ENCODE measurements around the gene NAP1L1.
"Not testable (repeated sequence)": the region's sequence is repeated elsewhere in the genome, so short reads cannot be mapped to it uniquely, and the experiment has no call there.

Gene NAP1L1

GRCh38 chr12:76020281-76020680 is 64.2 kb downstream of the NAP1L1 start:
- no peak for DNase-seq

- no peak for DNase-seq
Observed at GRCh38 chr12:76018672-76019071, 65.8 kb downstream of the NAP1L1 start.

- no peak for DNase-seq
Observed at GRCh38 chr12:76018111-76018510, 66.4 kb downstream of the NAP1L1 start.

- no peak for DNase-seq
Observed at GRCh38 chr12:76014007-76014406, 70.5 kb downstream of the NAP1L1 start.

GRCh38 chr12:76013603-76014002 is 70.9 kb downstream of the NAP1L1 start:
- DNase-seq = no peak

DNA sequence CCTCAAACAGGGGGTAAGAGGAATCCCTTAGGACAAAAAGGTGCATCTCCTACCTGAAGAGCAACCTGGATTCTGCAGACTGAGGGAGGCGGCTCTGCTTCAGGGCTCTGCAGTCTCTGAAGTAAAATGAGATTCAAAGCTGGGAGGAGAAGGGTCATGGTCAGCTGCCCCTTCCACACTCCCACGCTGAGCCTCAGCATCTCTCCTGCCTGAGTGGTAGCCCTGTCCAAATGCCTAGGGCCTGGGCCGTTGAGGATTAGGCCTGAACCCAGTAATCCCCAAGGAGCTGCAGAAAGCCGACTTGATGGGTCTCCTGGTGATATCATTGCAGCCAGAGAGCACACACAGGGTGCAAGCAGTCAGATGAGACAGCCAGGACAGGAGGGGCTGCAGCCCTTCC is 71.8 kb downstream of the NAP1L1 start:
- DNase-seq = no peak

GRCh38 chr12:76010732-76011458 is 73.6 kb downstream of the NAP1L1 start:
- DNase-seq = no peak

DNA sequence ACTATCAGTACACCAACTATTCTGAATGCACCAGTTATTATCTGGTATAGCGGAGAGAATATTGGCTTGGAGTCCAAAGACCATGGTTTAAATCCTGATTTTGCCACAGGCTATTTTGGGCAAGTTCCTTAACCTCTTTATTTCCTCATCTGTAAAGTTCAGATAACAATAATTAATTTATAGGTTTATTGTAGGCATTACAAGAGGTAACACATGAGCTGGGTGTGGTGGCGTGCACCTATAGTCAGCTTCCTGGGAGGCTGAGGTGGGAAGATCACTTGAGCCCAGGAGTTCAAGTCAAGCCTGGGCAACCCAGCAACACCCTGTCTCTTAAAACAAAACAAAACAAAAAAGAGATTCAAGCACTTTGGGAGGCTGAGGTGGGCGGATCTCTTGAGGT is 76.1 kb downstream of the NAP1L1 start:
- no peak for DNase-seq

GRCh38 chr12:76007640-76008039 is 76.8 kb downstream of the NAP1L1 start:
- DNase-seq = no peak

GRCh38 chr12:76006028-76006925 is 78.2 kb downstream of the NAP1L1 start:
- DNase-seq = peak; percentile 67 to 72

DNA sequence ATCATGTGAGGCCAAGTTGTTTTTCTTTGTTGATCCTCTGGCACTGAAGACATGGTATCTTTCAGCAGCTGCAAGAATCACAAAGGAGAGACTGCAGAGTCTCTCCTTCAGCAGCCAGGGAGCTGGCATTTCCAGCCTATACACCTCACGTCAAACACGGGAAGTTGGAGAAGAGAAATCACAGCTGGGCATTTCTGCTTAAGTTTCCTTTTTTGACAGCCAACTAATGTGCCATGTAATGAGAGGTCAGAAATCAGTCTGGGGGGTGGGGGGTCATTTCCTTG is 81.2 kb downstream of the NAP1L1 start:
- DNase-seq = no peak

GRCh38 chr12:76002598-76003354 is 81.7 kb downstream of the NAP1L1 start:
- no peak for DNase-seq

DNA sequence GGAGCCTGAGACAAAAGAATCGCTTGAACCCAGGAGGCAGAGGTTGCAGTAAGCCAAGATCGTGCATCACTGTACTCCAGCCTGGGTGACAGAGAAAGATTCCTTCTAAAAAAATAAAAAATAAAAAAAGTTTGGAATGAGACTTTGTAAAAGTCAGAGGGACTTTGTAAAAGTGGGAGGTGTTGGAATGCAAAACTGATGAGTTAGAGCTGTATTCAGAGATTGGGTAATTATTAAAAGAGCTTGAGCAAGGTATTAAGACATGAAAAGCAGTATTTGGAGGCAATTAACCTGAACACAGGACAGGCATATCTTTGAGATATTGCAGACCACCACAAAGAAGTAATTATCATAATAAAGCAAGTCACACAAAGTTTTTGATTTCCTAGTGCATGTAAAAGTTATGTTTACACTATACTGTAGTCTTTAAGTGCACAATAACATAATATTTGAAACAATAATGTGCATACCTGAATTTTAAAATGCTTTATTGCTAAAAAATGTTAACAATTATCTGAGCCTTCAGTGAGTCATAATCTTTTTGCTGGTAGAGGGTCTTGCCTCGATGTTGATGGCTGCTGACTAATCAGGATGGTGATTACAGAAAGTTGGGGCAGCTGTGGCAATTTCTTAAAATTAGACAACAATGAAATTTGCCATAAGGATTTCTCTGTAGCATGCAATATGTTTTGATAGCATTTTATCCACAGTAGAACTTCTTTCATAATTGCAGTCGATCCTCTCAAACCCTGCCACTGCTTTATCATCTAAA is 86.0 kb downstream of the NAP1L1 start:
- no peak for DNase-seq

DNA sequence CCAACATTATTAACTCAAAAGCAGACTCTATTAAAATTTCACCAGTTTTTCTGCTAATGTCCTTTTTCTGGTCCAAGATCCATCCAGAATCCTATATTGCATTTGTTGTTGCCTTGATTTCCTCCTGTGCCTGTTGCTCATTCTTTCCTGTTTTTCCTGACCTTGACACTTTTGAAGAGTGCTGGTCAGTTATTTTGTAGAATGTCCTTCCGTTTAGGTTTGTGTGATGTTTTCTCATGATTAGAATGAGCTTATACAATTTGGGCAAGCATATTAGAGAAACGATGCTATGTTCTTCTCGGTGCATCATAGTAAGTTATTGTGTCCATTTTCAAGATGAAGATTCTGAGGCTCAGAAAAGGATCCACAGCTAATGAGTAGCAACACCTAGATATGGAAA is 86.8 kb downstream of the NAP1L1 start:
- no peak for DNase-seq

GRCh38 chr12:75996861-75997447 is 87.5 kb downstream of the NAP1L1 start:
- no peak for DNase-seq

DNA sequence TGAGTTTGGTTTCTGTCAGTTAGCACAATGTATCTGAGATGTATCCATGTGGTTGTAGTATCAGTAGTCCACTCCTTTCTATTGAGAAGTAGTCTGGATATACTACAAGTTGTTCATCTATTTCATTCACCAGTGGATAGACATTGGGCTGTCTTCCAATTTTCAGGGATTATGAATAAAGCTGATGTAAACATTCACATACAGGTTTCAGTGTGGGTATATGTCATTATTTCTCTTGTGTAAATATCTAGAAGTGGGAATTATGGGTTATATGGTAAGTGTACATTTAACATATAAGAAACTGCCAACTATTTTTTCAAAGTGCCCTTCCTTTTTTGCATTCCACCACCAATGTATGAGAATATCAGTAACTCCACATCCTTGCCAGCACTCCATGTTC is 88.8 kb downstream of the NAP1L1 start:
- DNase-seq = no peak

GRCh38 chr12:75994069-75994740 is 90.3 kb downstream of the NAP1L1 start:
- no peak for DNase-seq

- DNase-seq = no peak
Observed at GRCh38 chr12:75991753-75992152, 92.7 kb downstream of the NAP1L1 start.

DNA sequence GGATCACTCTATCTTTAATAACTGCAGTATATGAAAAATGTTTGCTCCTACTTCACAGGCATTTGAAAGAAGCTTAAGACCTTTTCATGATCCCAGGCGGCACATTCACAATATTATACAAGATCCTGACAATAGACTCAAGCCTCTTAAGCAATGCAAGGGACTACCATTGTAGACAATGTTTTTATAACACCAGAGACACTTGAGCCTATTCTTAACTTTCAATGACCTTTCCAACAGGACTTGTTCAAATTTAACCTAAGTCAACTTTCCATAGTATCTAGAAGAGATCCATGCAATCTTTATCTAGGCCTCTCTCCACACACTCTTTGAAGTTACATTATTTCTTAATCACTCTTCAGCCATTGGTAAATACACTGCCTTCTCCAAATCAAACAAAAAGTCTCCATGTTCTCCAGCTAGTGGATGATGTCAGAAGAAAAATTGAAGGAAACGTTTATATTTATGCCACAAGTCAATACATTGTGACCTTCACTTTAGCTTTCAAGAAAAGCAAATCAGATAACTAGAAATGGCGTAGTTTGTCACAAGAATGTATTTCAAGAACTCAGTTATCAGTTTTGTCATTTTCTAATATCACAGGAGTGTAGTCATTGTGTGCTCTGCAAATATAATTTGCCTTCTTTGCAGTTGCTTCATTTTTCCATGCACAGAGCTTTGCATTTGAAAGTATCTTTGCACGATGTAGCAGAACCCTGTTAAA is 94.1 kb downstream of the NAP1L1 start:
- DNase-seq = no peak

DNA sequence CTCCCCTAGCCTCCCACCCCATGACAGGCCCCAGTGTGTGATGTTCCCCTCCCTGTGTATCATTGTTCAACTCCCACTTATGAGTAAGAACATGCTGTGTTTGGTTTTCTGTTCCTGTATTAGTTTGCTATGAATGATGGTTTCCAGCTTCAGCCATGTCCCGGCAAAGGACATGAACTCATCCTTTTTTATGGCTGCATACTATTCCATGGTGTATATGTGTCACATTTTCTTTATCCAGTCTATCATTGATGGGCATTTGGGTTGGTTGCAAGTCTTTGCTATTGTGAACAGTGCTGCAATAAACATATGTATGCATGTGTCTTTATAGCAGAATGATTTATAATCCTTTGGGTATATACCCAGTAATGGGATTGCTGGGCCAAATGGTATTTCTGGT is 96.8 kb downstream of the NAP1L1 start:
- DNase-seq = not testable (repeated sequence)

Measured in NCI-H526 (cell line).